SKM-1 (cell line): ENCODE results near the gene EFHD1.

Experiments used
- DNase-seq: peaks from one replicate; lab custom pipeline; 2025; ENCODE audit not compliant: unreplicated experiment; lab: John Stamatoyannopoulos, UW

The EFHD1 gene, protein sequence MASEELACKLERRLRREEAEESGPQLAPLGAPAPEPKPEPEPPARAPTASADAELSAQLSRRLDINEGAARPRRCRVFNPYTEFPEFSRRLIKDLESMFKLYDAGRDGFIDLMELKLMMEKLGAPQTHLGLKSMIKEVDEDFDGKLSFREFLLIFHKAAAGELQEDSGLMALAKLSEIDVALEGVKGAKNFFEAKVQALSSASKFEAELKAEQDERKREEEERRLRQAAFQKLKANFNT

DNA sequence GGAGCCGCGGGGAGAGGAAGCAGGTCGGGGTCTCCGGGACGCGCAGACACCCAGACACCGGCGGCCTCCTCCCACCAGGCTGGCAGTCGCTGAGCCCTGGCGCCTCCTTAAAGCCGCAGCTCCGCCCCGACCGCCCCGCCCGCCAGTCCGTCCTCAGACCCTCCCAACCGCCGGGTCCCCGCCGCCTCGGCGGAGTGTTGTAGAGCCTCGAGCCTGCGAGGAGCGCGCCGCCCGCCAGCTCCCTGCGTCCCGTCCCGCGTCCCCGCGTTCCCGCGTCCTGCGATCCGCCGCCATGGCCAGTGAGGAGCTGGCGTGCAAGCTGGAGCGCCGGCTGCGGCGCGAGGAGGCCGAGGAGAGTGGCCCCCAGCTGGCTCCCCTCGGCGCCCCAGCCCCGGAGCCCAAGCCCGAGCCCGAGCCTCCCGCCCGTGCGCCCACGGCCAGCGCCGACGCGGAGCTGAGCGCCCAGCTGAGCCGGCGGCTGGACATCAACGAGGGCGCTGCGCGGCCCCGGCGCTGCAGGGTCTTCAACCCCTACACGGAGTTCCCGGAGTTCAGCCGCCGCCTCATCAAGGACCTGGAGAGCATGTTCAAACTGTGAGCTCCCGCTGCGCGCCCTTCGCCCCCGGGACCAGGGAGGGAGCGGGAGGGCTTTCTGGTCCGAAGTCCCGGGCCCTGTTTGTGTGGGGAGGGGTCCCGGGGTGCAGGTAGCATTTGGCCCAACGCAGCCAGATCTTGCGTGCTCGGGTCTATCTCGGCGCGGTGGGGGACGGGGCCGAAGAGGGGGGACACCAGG is at the start of gene EFHD1:
EFHD1 (plus strand) TSS at position 192 of the 793 bp plus-strand sequence; CDS start at position 293, 101 bp downstream.
- no peak for DNase-seq

DNA sequence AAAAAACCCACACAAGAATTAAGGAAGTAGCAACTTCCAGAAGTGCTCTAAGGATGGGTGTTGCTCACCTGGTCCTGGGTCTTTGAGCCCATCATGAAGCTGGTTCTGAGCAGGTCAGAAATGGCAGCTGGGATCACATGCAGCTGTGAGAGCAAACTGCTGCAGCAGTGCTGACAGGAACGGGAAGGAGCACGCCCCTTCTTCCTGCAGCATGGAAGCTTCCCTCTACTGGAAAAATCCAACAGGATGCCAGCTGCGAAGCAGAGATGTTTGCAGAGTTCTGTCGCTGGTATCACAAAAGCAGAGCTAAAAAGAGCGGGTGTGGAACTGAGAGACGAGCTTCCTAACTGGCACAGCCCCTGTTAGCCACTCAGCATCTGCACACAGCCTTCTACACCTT is 49.2 kb upstream of the EFHD1 start:
- DNase-seq: no peak

DNA sequence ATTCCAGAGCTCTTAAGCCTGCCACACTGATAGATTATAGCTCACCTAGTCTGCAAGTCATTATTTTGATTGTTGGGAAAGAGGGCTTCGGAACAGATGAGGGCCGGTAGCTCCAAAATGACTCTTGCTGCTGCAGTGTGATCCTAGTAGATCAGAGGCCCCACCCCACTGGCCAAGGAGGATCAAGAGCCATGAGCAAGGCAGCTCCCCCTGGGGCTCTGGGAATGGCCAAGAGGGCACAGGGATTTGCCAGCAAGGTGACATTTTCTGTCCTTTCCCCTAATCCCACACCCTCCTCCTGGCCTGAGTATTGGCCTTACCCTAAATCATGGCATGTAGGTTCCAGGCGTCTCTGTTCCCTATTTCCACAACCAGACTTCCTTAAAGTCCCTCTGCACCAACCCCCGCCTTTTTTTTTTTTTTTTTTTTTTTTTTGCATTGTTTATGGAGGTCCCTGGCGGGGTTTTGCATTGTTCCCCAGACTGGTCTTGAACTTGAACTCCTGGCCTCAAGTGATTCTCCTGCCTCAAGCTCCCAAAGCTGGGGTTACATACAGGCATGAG is 46.4 kb upstream of the EFHD1 start:
- DNase-seq: no peak

DNA sequence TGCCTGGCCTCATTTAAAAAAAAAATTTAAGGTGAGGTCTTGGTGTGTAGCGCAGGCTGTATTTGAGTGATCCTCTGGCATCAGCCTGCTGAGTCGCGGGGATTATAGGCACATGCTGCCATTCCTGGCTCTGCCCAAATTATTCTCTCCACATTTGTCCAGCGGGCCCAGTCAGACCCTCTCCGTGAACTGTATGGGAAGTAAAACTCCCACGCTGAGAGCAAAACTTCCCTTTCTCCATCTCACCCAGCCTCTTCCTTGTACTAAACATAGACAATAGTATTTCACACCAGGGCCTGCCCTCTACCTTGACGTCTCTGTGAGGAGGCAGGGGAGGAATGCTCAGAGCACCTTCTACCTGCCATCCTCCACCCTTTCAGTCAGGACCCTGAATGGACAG is 45.9 kb upstream of the EFHD1 start:
- no peak for DNase-seq

DNA sequence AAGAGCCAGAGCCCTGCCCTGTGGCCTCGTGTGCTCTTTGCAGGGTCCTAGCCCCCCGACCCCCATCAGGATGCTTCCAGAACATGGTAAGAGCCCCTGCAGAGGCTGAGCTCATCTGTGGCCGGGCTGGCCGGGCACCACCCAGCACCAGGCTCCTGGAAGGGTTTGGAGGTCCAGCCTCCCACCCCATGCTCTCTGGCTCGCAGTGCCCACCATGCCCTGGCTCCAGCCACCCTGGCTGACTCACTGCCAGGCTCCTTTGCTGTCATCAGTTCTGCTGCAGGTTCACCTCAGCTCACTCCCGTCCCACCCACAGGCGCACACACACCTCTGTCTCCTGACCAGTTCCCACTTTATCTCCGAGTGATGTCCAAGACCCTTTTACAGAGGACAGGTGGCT is 45.4 kb upstream of the EFHD1 start:
- DNase-seq: no peak

DNA sequence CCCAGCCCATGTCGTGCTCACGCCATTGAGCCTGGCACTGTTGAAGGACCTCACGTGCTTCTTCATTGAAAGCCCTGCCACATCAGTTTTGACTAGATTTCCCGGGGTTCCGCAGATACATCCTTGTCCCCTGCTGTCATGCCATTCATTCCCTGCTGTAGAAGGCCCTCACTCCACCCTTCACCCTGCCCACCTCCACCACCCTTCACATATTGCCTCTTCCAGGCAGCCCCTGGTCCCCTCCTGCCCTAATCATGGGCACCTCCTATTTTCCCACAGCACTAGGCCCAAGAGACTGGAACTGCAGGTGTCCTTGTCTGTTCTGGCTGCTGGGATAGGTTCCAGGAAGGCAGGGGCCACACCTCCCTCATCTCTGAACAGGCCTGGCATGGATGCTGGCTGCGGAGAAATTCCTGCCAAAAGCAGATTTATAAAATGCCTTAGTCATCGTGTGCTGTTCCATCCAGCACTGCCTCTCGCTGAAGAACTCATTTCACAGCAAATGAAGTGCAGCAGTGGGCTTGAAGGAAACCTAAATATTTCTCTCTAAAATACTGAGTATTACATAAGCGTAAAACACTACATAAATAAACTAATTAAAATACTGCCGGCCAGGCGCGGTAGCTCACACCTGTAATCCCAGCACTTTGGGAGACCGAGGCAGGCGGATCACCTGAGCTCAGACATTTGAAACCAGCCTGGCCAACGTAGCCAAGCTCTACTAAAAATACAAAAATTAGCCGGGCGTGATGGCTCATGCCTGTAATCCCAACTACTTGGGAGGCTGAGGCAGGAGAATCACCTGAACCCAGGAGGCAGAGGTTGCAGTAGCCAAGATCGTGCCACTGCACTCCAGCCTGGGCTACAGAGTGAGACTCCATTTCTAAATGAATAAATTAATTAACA is 44.5 kb upstream of the EFHD1 start:
- no peak for DNase-seq

DNA sequence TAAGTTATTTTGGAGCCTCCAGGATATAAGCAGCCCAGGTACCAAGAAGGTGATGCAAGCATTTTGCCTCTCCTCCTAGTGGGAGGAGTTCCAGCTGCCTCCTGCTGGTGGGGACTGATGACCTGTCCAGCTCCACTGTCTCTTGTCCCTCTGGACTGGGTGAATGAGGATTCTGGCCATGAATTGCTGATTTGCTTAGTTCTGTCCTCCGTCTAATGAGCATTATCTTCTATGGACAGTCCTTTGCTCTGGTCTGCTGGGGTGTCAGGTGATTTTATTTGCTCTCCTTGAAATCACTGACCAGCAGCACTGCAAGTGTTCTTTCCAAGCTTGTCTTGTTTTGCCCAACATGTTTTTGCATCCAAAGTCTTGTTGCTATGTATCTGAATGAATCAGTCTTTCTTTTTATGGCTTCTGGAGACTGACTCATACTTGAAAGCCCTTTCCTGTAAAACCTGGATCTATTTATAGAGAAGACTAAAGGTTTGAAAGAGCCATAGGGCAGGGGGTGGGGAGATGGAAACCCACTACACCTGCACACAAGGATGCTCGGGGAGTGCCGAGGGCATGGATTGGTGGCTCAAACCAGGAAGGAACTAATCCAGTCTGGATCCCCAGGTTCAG is 40.5 kb upstream of the EFHD1 start:
- DNase-seq: no peak

DNA sequence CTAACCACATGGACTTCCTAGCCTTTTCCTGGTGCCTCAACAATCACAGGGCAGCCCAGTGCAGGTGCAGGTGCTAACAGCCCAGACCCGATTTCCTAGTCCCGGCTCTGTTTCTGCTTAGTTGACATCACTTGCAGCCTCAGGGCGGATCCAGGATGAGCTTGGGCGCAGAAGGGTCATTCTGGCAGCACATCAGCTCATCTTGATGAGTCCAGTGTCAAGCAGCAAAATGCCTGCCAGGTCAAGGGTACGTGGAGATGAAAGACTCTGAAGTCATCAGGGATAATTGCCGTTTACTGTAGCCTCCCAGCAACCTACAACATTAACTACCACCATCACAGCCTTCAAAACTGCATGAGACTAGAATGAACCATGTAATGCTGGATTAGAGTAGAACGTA is 39.4 kb upstream of the EFHD1 start:
- no peak for DNase-seq

DNA sequence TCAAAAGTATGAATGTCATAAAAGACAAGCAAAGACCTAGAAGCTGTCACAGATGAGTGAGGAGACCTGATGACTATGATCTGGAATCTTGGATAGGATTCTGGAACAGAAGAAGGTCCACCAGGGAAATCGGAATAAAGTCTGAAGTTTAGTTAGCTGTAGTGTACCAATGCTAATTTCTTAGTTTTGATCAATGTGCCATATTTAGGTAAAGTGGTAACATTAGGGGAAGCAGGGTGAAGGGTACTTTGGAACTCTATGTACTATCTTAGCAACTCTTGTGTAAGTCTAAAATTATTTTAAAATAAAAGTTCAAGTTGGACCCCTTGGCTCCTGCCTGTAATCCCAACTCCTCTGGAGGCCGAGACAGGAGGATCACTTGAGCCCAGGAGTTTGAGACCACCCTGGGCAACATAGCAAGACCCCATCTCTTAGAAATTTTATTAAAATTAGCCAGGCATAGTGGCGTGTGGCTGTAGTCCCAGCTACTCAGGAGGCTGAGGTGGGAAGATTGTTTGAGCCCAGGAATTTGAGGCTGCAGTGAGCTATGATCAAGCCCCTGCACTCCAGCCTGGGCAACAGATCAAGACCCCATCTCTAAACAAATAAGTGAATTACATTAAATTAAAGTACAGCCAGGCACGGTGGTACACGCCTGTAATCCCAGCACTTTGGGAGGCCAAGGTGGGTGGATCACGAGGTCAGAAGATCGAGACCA is 35.9 kb upstream of the EFHD1 start:
- no peak for DNase-seq

DNA sequence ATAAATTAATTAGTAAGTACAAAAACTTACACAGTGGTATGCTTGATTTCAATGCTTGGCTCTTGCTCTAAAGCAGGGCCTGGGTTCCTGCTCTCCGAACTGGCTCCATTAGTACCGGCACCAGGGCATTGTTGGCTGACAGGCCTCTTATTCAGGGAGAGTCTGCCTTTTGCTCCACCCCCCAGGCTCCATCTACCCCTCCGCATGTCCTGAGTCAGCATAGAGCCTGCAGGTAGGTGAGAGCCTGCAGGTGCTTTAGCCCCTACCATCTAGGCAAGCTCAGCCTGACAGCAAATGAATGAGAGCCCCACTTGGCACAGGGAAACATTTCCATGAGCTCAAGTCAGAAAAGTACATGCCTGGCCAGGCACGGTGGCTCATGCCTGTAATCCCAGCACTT is 35.1 kb upstream of the EFHD1 start:
- DNase-seq: no peak

DNA sequence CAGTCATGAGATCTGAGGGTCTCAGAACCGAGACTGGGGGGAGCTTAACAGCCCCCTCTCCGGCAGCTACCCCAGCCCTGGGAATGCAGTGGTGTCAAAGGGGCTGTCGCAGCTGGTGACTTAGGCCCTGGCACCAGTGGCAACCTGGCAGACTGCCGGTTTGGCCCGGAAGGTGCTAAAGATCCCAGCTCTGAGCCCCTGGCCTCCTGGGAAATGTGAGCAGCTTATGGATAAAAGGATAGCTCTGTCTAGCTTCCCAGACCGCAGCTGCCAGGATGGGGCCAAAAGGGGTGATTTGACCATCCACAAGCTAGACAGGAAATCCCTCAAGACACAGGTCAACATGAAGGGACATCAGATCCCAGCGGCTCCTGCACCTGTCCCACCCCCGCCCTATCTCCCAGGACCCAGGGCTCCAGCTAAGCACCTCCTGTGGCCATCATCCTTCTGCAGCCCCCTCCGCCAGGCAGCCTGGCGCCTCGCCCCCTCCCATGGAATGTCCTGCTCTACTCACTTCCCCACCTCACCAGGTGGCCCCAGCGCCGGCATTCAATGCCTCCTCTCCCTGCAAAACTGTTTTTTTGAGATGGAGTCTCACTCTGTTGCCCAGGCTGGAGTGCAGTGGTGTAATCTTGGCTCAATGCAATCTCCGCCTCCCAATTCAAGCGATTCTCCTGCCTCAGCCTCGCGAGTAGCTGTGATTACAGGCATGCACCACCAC is 33.2 kb upstream of the EFHD1 start:
- no peak for DNase-seq

DNA sequence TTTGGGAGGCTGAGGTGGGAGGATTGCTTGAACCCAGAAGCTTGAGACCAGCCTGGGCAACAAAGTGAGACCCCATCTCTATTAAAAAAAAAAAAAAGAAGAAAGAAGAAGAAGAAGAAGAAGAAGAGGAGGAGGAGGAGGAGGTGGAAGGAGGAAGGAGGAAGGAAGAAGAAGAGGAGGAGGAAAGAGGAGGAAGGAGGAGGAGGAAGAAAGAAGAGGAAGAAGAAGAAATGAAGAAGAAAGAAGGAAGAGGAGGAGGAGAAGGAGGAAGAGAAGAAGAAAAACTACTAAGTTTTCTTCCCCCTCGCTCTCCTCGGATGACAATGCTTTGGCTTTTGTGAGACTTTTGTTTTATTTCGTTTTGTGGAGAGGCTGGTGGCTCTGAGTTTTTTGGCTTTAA is 30.1 kb upstream of the EFHD1 start:
- no peak for DNase-seq

DNA sequence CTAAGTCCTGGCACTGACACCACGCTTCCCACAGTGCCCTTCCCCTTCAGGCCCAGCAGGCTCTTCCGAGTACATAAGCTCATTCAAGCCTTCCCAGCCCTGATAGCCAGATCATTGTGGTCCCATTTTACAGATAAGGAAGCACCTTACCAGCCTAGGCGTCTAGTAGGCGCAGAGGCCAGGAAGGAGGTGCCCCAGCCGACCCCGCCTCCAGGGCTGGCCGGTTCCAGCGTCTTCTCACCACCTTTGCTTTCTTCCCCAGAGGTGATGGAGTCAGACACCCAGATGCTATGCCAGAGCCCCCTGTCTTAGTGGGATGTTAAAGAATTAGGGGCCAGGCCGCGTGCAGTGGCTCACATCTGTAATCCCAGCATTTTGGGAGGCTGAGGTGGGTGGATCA is 28.9 kb upstream of the EFHD1 start:
- DNase-seq: no peak

DNA sequence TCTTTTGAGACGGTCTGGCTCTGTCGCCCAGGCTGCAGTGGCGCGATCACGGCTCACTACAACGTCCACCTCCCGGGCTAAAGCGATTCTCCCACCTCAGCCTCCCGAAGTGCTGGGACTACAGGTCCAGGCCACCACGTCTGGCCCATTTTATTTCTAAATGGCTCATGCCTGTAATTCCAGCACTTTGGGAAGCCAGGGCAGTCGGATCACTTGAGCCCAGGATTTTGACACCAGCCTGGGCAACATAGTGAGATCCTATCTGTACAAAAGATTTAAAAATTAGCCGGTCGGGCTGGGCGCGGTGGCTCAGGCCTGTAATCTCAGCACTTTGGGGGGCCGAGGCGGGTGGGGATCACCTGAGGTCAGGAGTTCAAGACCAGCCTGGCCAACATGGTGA is 26.4 kb upstream of the EFHD1 start:
- DNase-seq: no peak

DNA sequence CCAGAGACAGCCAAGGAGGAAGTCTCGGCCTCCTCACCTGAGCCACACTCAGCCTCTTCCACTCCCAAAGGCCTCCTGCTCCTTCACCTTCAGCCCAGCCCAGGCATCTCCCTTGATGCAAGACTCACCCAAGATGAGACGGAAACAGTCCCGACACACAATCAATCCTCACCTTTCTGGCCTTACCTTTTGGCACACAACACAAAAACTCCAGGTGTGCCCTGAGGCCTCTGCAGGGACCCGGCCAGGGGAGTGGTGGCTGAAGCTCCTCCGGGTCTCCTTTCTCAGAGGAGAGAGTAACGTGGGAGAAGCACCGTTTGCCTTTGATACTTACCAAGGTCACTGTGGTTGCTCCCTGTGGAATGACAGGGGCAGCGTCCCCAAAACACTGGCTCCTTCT is 23.8 kb upstream of the EFHD1 start:
- no peak for DNase-seq

DNA sequence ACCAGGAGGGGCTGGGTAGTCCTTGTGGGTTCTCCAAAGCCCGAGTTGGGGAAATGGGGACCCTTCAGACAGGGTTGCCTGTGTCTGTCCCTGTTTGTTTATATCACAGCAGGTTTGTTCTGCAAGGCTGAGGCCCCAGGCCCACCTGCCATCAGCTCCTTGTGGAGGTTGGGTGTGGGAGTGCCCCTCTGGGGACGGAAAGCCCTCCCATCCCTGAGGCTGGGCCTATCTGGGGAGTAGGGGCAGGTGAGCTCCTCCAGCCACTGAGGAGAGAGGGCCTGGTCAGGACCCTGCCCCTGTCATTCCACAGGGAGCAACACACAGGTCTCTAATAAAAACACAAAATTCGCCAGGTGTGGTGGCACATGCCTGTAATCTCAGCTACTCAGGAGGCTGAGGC is 23.3 kb upstream of the EFHD1 start:
- DNase-seq: no peak

DNA sequence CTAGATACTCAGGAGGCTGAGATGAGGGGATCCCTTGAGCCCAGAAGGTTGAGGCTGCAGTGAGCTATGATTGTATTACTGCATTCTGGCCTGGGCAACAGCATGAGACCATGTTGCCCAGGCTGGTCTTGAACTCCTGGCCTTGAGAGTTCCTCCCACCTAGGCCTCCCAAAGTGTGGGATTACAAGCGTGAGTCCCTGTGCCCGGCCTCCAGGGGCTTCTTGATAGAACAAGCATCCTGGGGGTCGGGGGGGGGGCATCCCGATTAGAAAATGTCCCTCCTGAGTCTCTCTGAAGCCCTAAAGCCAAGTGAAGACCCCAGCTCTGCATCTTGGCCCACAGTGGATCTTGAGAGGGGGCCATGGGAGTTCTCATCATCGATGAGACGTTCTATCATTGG is 22.3 kb upstream of the EFHD1 start:
- no peak for DNase-seq

DNA sequence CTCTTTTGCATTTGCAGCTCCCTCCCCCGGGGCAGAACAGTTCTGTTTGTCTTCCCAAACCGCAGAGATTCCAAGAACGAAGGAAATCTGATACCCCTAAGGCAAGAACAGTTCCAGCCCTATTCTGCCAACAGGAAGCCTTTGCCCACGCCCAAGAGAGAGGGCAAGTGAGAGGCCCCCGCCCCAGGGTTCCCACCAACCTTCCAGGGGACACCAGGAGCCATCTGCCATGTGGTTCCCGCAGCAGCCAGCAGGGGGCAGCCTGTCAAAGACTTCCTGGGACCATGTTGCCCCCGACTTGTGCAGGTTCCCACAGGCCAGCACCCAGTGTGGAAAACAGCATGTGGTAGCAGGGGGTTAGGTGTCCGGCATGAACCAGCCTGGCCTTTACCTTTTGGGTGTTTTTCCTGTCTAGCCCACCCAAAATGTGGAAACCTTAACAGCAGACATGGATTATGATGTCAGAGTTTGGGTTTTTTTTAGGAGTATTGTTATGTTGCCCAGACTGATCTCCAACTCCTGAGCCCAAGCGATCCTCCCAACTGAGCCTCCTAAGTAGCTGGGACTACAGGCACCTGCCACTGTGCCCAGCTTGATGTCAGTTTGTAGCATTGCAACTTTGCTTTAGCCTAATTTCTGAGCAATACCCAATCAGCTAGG is 21.7 kb upstream of the EFHD1 start:
- no peak for DNase-seq

DNA sequence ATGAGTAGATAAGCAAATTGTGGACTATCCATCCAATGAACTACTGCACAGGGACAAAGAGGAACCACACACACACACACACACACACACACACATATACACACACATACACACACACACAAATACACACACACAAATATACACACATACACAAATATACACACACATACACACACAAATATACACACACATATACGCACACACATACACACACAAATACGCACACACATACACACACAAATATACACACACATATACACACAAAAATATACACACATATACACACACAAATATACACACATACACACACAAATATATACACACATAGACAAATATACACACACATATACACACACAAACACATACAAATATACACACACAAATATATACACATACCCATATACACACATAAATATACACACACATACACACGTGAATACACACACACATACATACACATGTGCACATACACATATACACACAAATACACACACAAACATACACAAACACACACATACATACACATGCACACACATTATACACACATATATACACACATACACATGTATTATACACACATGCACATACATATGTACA is 19.8 kb upstream of the EFHD1 start:
- no peak for DNase-seq
